ENCODE results near the gene APLP1. TPM values are rescaled to one million over a fixed set of nuclear protein-coding genes. Genes with fewer than 3 reads are reported as not detected.
"Not testable (repeated sequence)": the region's sequence is repeated elsewhere in the genome, so short reads cannot be mapped to it uniquely, and the experiment has no call there.

APLP1 gene
- total RNA-seq, 2 experiments from 2014 or later, result 0.42 to 0.79 TPM

GRCh38 chr19:35905178-35905727, 36.9 kb downstream of the APLP1 start:
- H3K9me3 Mint-ChIP-seq, result no peaks in the 10 kb centered on the region
- DNase-seq, result no peak
- POLR2A ChIA-PET, result interaction anchor here (0.6 kb wide), 1 partner anchor 17 kb away, joined by 5 read pairs; no protein-coding TSS in a partner anchor
- H3K27ac Mint-ChIP-seq, result peak overlapping the region; percentile 67
- peaks cover 17% of the 10 kb centered on the region for H3K36me3 Mint-ChIP-seq (ENCODE audit: low read depth)
- no peaks in the 10 kb centered on the region for H3K27me3 Mint-ChIP-seq
- peaks cover 62% of the 10 kb centered on the region for H3K4me1 Mint-ChIP-seq
- CTCF ChIA-PET, result interaction anchor here (0.6 kb wide), 1 partner anchor 53 kb away, joined by 3 read pairs; no protein-coding TSS in a partner anchor
- H3K4me3 Mint-ChIP-seq, result no peak overlapping the region

- ChIA-PET POLR2A (no interaction called here), CTCF (no interaction called here)
- Mint-ChIP-seq H3K27ac (peak overlapping the region; percentile 68), H3K9me3 (no peaks in the 10 kb centered on the region), H3K4me1 (peaks cover 54% of the 10 kb centered on the region), H3K36me3 (ENCODE audit: low read depth) (peaks cover 17% of the 10 kb centered on the region), H3K4me3 (no peak overlapping the region), H3K27me3 (no peaks in the 10 kb centered on the region)
- DNase-seq, result no peak
These were observed 39.0 kb downstream of the APLP1 start for GRCh38 chr19:35907377-35907745.

GRCh38 chr19:35908010-35908441, 39.7 kb downstream of the APLP1 start, which contains the start of gene TYROBP:
Gene TYROBP, minus strand, starts transcription at chr19:35908295. Its CDS starts 67 bp downstream, at chr19:35908228.
- POLR2A ChIA-PET, result no interaction called here
- Mint-ChIP-seq H3K4me1 (peaks cover 50% of the 10 kb centered on the region), H3K4me3 (no peak within 1 kb of the TSS), H3K27ac (peak within 1 kb of the TSS; percentile 79), H3K27me3 (no peaks in the 10 kb centered on the region), H3K9me3 (no peaks in the 10 kb centered on the region), H3K36me3 (ENCODE audit: low read depth) (peaks cover 15% of the 10 kb centered on the region)
- DNase-seq, result no peak
- CTCF ChIA-PET, result interaction anchor here (1.2 to 1.6 kb wide), 2 partner anchors 26 to 50 kb away, joined by 5 read pairs; no protein-coding TSS in a partner anchor

GRCh38 chr19:35908973-35909683, 40.8 kb downstream of the APLP1 start:
- H3K4me3 Mint-ChIP-seq, result no peak overlapping the region
- peak overlapping the region; percentile 79 for H3K27ac Mint-ChIP-seq

GRCh38 chr19:35909684-35910035, 41.3 kb downstream of the APLP1 start:
- peak overlapping the region; percentile 79 for H3K27ac Mint-ChIP-seq
- H3K9me3 Mint-ChIP-seq, result no peaks in the 10 kb centered on the region
- H3K4me1 Mint-ChIP-seq, result peaks cover 35% of the 10 kb centered on the region
- H3K4me3 Mint-ChIP-seq, result no peak overlapping the region
- ChIA-PET CTCF (interaction anchor here (0.8 to 1.6 kb wide), 3 partner anchors 11 to 27 kb away, joined by 3 to 5 read pairs (median 3); no protein-coding TSS in a partner anchor), POLR2A (no interaction called here)
- no peak for DNase-seq
- H3K36me3 Mint-ChIP-seq (ENCODE audit: low read depth), result peaks cover 3% of the 10 kb centered on the region
- no peaks in the 10 kb centered on the region for H3K27me3 Mint-ChIP-seq

More at GRCh38 chr19:35908973-35909683, 40.8 kb downstream of the APLP1 start:
- POLR2A ChIA-PET, result no interaction called here
- peaks cover 6% of the 10 kb centered on the region for H3K36me3 Mint-ChIP-seq (ENCODE audit: low read depth)
- H3K27me3 Mint-ChIP-seq, result no peaks in the 10 kb centered on the region
- no peak for DNase-seq
- CTCF ChIA-PET, result interaction anchor here (0.8 to 1.6 kb wide), 4 partner anchors 12 to 51 kb away, joined by 3 to 5 read pairs (median 4); no protein-coding TSS in a partner anchor
- peaks cover 40% of the 10 kb centered on the region for H3K4me1 Mint-ChIP-seq
- H3K9me3 Mint-ChIP-seq, result no peaks in the 10 kb centered on the region

- not testable (repeated sequence) for DNase-seq, H3K27ac Mint-ChIP-seq
- peaks cover 28% of the 10 kb centered on the region for H3K4me1 Mint-ChIP-seq
These were observed 42.0 kb downstream of the APLP1 start for GRCh38 chr19:35910355-35910754.

GRCh38 chr19:35911173-35911572, 42.8 kb downstream of the APLP1 start:
- H3K27ac Mint-ChIP-seq, result no peak overlapping the region
- no peak overlapping the region for H3K4me3 Mint-ChIP-seq
- ChIA-PET CTCF (no interaction called here), POLR2A (no interaction called here)
- H3K36me3 Mint-ChIP-seq (ENCODE audit: low read depth), result no peaks in the 10 kb centered on the region
- no peak for DNase-seq
- H3K4me1 Mint-ChIP-seq, result peaks cover 28% of the 10 kb centered on the region
- H3K9me3 Mint-ChIP-seq, result no peaks in the 10 kb centered on the region
- H3K27me3 Mint-ChIP-seq, result no peaks in the 10 kb centered on the region

More at GRCh38 chr19:35910355-35910754, 42.0 kb downstream of the APLP1 start:
- H3K36me3 Mint-ChIP-seq (ENCODE audit: low read depth); H3K4me3 Mint-ChIP-seq; POLR2A ChIA-PET; H3K27me3 Mint-ChIP-seq; H3K9me3 Mint-ChIP-seq: not testable (repeated sequence)
- CTCF ChIA-PET, result interaction anchor here (1.0 to 1.3 kb wide), 2 partner anchors 21 to 170 kb away, joined by 3 read pairs; no protein-coding TSS in a partner anchor

GRCh38 chr19:35911790-35912189, 43.4 kb downstream of the APLP1 start:
- H3K27me3 Mint-ChIP-seq, result no peaks in the 10 kb centered on the region
- no peaks in the 10 kb centered on the region for H3K9me3 Mint-ChIP-seq
- H3K4me1 Mint-ChIP-seq, result peaks cover 28% of the 10 kb centered on the region
- CTCF ChIA-PET, result interaction anchor here (1.3 kb wide), 1 partner anchor 10 kb away, joined by 4 read pairs; no protein-coding TSS in a partner anchor
- H3K4me3 Mint-ChIP-seq, result no peak overlapping the region
- DNase-seq, result no peak
- POLR2A ChIA-PET, result interaction anchor here (0.7 kb wide), 1 partner anchor 13 kb away, joined by 4 read pairs; no protein-coding TSS in a partner anchor
- no peaks in the 10 kb centered on the region for H3K36me3 Mint-ChIP-seq (ENCODE audit: low read depth)
- H3K27ac Mint-ChIP-seq, result no peak overlapping the region

- Mint-ChIP-seq H3K4me3 (no peak overlapping the region), H3K36me3 (ENCODE audit: low read depth) (no peaks in the 10 kb centered on the region), H3K27ac (no peak overlapping the region), H3K27me3 (no peaks in the 10 kb centered on the region), H3K4me1 (peaks cover 21% of the 10 kb centered on the region), H3K9me3 (no peaks in the 10 kb centered on the region)
- ChIA-PET POLR2A (no interaction called here), CTCF (interaction anchor here (0.6 to 1.1 kb wide), 3 partner anchors 17 to 221 kb away, joined by 3 to 4 read pairs (median 3); no protein-coding TSS in a partner anchor)
- no peak for DNase-seq
These were observed 45.2 kb downstream of the APLP1 start for GRCh38 chr19:35913589-35913988.

- no peak overlapping the region for H3K4me3 Mint-ChIP-seq
- no peak overlapping the region for H3K27ac Mint-ChIP-seq
- H3K27me3 Mint-ChIP-seq, result no peaks in the 10 kb centered on the region
- H3K36me3 Mint-ChIP-seq (ENCODE audit: low read depth), result no peaks in the 10 kb centered on the region
- no peak for DNase-seq
- ChIA-PET CTCF (interaction anchor here (1.1 kb wide), 1 partner anchor 16 kb away, joined by 4 read pairs; no protein-coding TSS in a partner anchor), POLR2A (no interaction called here)
- peaks cover 8% of the 10 kb centered on the region for H3K4me1 Mint-ChIP-seq
- H3K9me3 Mint-ChIP-seq, result no peaks in the 10 kb centered on the region
These were observed 47.1 kb downstream of the APLP1 start for GRCh38 chr19:35915443-35915842.

- POLR2A ChIA-PET, result no interaction called here
- Mint-ChIP-seq H3K4me1 (no peaks in the 10 kb centered on the region), H3K27ac (no peak overlapping the region)
These were observed 50.9 kb downstream of the APLP1 start for GRCh38 chr19:35919306-35919705.

GRCh38 chr19:35921012-35921411, 52.6 kb downstream of the APLP1 start:
- H3K27ac Mint-ChIP-seq, result no peak overlapping the region
- CTCF ChIA-PET, result interaction anchor here (0.8 to 3.0 kb wide), 4 partner anchors 9 to 37 kb away, joined by 3 to 12 read pairs (median 4); no protein-coding TSS in a partner anchor
- H3K9me3 Mint-ChIP-seq, result peaks cover 9% of the 10 kb centered on the region
- POLR2A ChIA-PET, result no interaction called here
- H3K4me1 Mint-ChIP-seq, result no peaks in the 10 kb centered on the region
- H3K4me3 Mint-ChIP-seq, result no peak overlapping the region
- no peak for DNase-seq
- peaks cover 12% of the 10 kb centered on the region for H3K27me3 Mint-ChIP-seq
- peaks cover 6% of the 10 kb centered on the region for H3K36me3 Mint-ChIP-seq (ENCODE audit: low read depth)

More at GRCh38 chr19:35919306-35919705, 50.9 kb downstream of the APLP1 start:
- CTCF ChIA-PET, result no interaction called here
- Mint-ChIP-seq H3K4me3 (no peak overlapping the region), H3K36me3 (ENCODE audit: low read depth) (no peaks in the 10 kb centered on the region), H3K9me3 (no peaks in the 10 kb centered on the region), H3K27me3 (peaks cover 5% of the 10 kb centered on the region)
- DNase-seq, result no peak

- peaks cover 21% of the 10 kb centered on the region for H3K4me1 Mint-ChIP-seq
These were observed 57.1 kb downstream of the APLP1 start for GRCh38 chr19:35925501-35925900.

More at GRCh38 chr19:35925501-35925900, 57.1 kb downstream of the APLP1 start:
- ChIA-PET POLR2A (interaction anchor here (0.6 kb wide), 1 partner anchor 14 kb away, joined by 4 read pairs; no protein-coding TSS in a partner anchor), CTCF (interaction anchor here (0.5 to 1.3 kb wide), 4 partner anchors 25 to 694 kb away, joined by 3 read pairs; partner anchors contain the start of gene NFKBID)
- Mint-ChIP-seq H3K27me3 (peaks cover 15% of the 10 kb centered on the region), H3K9me3 (peaks cover 14% of the 10 kb centered on the region), H3K4me3 (no peak overlapping the region), H3K36me3 (ENCODE audit: low read depth) (peaks cover 11% of the 10 kb centered on the region), H3K27ac (no peak overlapping the region)
- DNase-seq, result no peak
